Natural killer cell treated with Interleukin-12 subunit alpha and Interleukin-12 subunit beta and Interleukin-15 and Interleukin-18, amount 100 ng/mL, for 72 hours (primary cell): ENCODE data around the gene CYP2R1. TPM values are rescaled to one million over a fixed set of nuclear protein-coding genes. Genes with fewer than 3 reads are reported as not detected.
"Not testable (repeated sequence)": the region's sequence is repeated elsewhere in the genome, so short reads cannot be mapped to it uniquely, and the experiment has no call there.

Source experiments
- ATAC-seq, 2 donors: fragments of 150-1000 bp; cut with Tn5 transposase in 1 of 2; sonication (Bioruptor Pico), chemical (Tn5 transposase) in 1 of 2; 2 replicates each; pipeline ENCODE4 v1.10.0; 2021
- DNase-seq: peaks from one replicate; pipeline ENCODE4 v3.0.0; 2022; ENCODE audit warnings: low spot score
- H3K27ac Mint-ChIP-seq, 2 donors: 1 replicate in 1 of 2; 2 replicates in 1 of 2; pipeline ENCODE4 v1.8.0; 2022; ENCODE audit warnings: mixed read lengths in 2 of 2, mild to moderate bottlenecking in 1 of 2, moderate library complexity in 1 of 2
- H3K27me3 Mint-ChIP-seq, 2 donors: 1 replicate in 1 of 2; 2 replicates in 1 of 2; pipeline ENCODE4 v1.8.0; 2022; ENCODE audit warnings: mixed read lengths in 2 of 2
- H3K36me3 Mint-ChIP-seq: one replicate; pipeline ENCODE4 v1.8.0; 2022; ENCODE audit warnings: mixed read lengths
- H3K4me1 Mint-ChIP-seq, 2 donors: 1 replicate in 1 of 2; 2 replicates in 1 of 2; pipeline ENCODE4 v1.8.0; 2022; ENCODE audit warnings: low read depth in 2 of 2, mixed read lengths in 2 of 2, mild to moderate bottlenecking in 1 of 2
- H3K4me3 Mint-ChIP-seq: one replicate; pipeline ENCODE4 v1.8.0; 2022; ENCODE audit warnings: mixed read lengths
- H3K9me3 Mint-ChIP-seq: 2 replicates; pipeline ENCODE4 v1.8.0; 2022; ENCODE audit warnings: mixed read lengths
- total RNA-seq, 2 donors: library from RNA; stranded (reverse); gene quantifications; one replicate each; pipeline ENCODE4 v1.2.3, GENCODE V29; 2022

The CYP2R1 gene
- total RNA-seq, 2 donors from 2014 or later: 9.1 to 11.1 TPM

GRCh38 chr11:14881576-14882193 lies 10.3 kb downstream of the CYP2R1 start:
- H3K4me3 Mint-ChIP-seq: no peak overlapping the region
- peaks cover 27% of the 10 kb centered on the region for H3K36me3 Mint-ChIP-seq
- no peak for DNase-seq
- no peak for ATAC-seq
- H3K27ac Mint-ChIP-seq: no peak overlapping the region
- H3K4me1 Mint-ChIP-seq: peaks cover 5 to 13% of the 10 kb centered on the region in 2 donors
- H3K27me3 Mint-ChIP-seq: no peaks in the 10 kb centered on the region
- no peaks in the 10 kb centered on the region for H3K9me3 Mint-ChIP-seq

DNA sequence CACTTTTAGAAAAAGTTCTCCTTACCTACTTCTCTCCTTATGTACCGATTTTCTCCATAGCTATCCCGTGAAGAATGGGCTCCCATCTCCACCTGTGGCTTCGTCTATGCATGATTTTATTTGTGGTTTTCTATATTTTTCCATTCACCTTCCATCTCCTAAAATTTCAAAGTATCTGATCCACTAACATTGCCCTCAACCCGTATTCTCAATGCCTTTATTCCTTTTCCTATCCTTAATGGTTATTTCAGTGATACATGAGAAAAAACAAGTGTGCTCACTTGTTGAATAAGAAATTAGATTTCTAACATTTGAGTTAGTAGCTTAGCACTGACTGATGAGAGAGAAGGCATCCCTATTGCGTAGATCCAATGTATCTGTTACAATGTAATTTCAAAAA lies 16.9 kb downstream of the CYP2R1 start:
- Mint-ChIP-seq H3K4me3 (no peak overlapping the region), H3K4me1 (peaks cover 0 to 3% of the 10 kb centered on the region in 2 donors), H3K9me3 (no peaks in the 10 kb centered on the region), H3K27me3 (no peaks in the 10 kb centered on the region), H3K36me3 (peaks cover 20% of the 10 kb centered on the region), H3K27ac (no peak overlapping the region)
- no peak for ATAC-seq
- no peak for DNase-seq

GRCh38 chr11:14873632-14874031 lies 18.4 kb downstream of the CYP2R1 start:
- DNase-seq: no peak
- no peak for ATAC-seq
- no peaks in the 10 kb centered on the region for H3K9me3 Mint-ChIP-seq
- H3K27me3 Mint-ChIP-seq: no peaks in the 10 kb centered on the region
- H3K36me3 Mint-ChIP-seq: peaks cover 24% of the 10 kb centered on the region
- no peak overlapping the region for H3K27ac Mint-ChIP-seq
- H3K4me1 Mint-ChIP-seq: peaks cover 0 to 3% of the 10 kb centered on the region in 2 donors
- H3K4me3 Mint-ChIP-seq: no peak overlapping the region

GRCh38 chr11:14872032-14872431 lies 20.0 kb downstream of the CYP2R1 start:
- Mint-ChIP-seq H3K4me3 (no peak overlapping the region), H3K4me1 (peaks cover 0 to 6% of the 10 kb centered on the region in 2 donors), H3K27ac (peak overlapping the region in 1 of 2 donors; percentile 10), H3K9me3 (no peaks in the 10 kb centered on the region), H3K36me3 (peaks cover 15% of the 10 kb centered on the region), H3K27me3 (no peaks in the 10 kb centered on the region)
- no peak for ATAC-seq
- DNase-seq: no peak

DNA sequence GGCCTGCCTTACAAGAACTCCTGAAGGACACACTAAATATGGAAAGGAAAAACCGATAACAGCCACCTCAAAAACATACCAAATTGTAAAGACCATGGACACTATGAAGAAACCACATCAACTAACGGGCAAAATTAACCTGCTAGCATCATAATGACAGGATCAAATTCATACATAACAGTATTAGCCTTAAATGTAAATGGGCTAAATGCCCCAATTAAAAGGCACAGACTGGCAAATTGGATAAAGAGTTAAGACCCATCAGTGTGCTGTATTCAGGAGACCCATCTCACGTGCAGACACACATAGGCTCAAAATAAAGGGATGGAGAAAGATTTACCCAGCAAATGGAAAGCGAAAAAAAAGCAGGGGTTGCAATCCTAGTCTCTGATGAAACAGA lies 28.3 kb downstream of the CYP2R1 start:
- H3K36me3 Mint-ChIP-seq: peaks cover 28% of the 10 kb centered on the region
- not testable (repeated sequence) for H3K27ac Mint-ChIP-seq, H3K27me3 Mint-ChIP-seq, ATAC-seq, DNase-seq, H3K4me3 Mint-ChIP-seq, H3K9me3 Mint-ChIP-seq, H3K4me1 Mint-ChIP-seq

DNA sequence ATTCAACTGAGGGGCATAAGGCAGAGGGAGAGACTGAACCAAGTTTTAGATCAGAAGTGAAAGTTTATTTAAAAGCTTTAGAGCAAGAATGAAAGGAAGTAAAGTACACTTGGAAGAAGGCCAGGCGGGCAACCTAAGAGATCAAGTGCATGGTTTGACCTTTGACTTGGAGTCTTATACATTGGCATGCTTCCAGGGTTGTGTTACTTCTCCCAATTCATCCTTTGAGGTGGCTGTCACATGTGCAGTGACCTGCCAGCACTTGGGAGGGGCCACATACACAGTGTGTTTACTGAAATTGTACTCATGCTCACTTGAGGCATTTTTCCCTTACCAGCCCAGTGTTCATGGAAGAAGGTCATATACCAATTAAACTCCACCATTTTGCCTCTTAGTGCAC lies 30.4 kb downstream of the CYP2R1 start:
- DNase-seq: no peak
- Mint-ChIP-seq H3K27ac (no peak overlapping the region), H3K9me3 (peaks cover 9% of the 10 kb centered on the region), H3K4me3 (no peak overlapping the region), H3K36me3 (peaks cover 28% of the 10 kb centered on the region), H3K4me1 (no peaks in the 10 kb centered on the region), H3K27me3 (no peaks in the 10 kb centered on the region)
- ATAC-seq: no peak

- peaks cover 28% of the 10 kb centered on the region for H3K36me3 Mint-ChIP-seq
- no peak overlapping the region for H3K4me3 Mint-ChIP-seq
- peaks cover 9% of the 10 kb centered on the region for H3K9me3 Mint-ChIP-seq
These were observed 31.5 kb downstream of the CYP2R1 start for GRCh38 chr11:14860511-14860910.

GRCh38 chr11:14858404-14858803 lies 33.6 kb downstream of the CYP2R1 start:
- Mint-ChIP-seq H3K27me3 (peaks cover 0 to 3% of the 10 kb centered on the region in 2 donors), H3K9me3 (peaks cover 5% of the 10 kb centered on the region), H3K4me3 (no peak overlapping the region), H3K4me1 (no peaks in the 10 kb centered on the region), H3K36me3 (peaks cover 16% of the 10 kb centered on the region), H3K27ac (no peak overlapping the region)
- ATAC-seq (no peak), DNase-seq (no peak)

More at GRCh38 chr11:14860511-14860910, 31.5 kb downstream of the CYP2R1 start:
- H3K4me1 Mint-ChIP-seq: no peaks in the 10 kb centered on the region
- H3K27me3 Mint-ChIP-seq: peaks cover 0 to 1% of the 10 kb centered on the region in 2 donors
- DNase-seq: no peak
- no peak for ATAC-seq
- H3K27ac Mint-ChIP-seq: no peak overlapping the region

DNA sequence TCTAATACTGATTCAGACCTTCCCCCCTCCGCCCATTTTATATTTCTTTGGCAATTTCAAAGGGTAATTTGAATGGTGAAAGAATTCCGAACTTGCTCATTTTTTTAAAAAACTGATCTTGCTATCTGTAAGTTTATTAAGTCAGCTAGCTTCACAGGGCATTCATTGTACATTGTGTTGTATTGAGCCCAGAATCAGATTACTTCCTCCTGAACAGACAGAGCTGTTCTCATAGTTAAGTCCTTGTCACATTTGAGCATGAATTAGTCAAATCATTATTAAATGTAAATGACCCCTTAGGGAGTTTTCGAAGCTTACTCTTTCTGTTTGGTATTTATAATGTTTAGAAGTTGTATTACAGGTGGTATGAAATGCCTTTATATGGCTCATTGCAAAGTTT lies 34.4 kb downstream of the CYP2R1 start:
- Mint-ChIP-seq H3K27me3 (peaks cover 0 to 3% of the 10 kb centered on the region in 2 donors), H3K9me3 (no peaks in the 10 kb centered on the region), H3K27ac (no peak overlapping the region), H3K36me3 (peaks cover 9% of the 10 kb centered on the region), H3K4me3 (no peak overlapping the region), H3K4me1 (no peaks in the 10 kb centered on the region)
- no peak for ATAC-seq
- no peak for DNase-seq

DNA sequence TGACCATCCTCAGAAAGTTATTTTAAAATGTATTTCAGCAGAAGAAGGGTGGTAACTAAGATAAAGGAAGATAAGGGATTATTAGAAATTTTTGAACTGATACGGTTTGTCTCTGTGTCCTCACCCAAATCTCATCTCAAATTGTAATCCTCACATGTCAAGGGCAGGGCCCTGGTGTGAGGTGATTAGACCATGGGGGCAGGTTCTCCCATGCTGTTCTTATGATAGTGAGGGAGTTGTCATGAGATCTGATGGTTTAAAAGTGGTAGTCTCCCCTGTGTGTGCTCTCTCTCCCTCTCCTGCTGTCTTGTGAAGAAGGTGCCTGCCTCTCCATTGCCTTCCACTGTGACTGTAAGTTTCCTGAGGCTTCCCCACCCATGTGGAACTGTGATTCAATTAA lies 36.1 kb downstream of the CYP2R1 start:
- peaks cover 5 to 6% of the 10 kb centered on the region in 2 donors for H3K4me1 Mint-ChIP-seq
- no peaks in the 10 kb centered on the region for H3K9me3 Mint-ChIP-seq
- ATAC-seq: no peak
- H3K36me3 Mint-ChIP-seq: peaks cover 4% of the 10 kb centered on the region
- no peak for DNase-seq
- no peak overlapping the region for H3K4me3 Mint-ChIP-seq
- peaks cover 0 to 3% of the 10 kb centered on the region in 2 donors for H3K27me3 Mint-ChIP-seq
- no peak overlapping the region for H3K27ac Mint-ChIP-seq

- H3K36me3 Mint-ChIP-seq: peaks cover 4% of the 10 kb centered on the region
- no peak overlapping the region for H3K4me3 Mint-ChIP-seq
- no peak overlapping the region for H3K27ac Mint-ChIP-seq
- H3K4me1 Mint-ChIP-seq: peaks cover 6% of the 10 kb centered on the region in 2 donors
- peaks cover 0 to 3% of the 10 kb centered on the region in 2 donors for H3K27me3 Mint-ChIP-seq
- no peaks in the 10 kb centered on the region for H3K9me3 Mint-ChIP-seq
- DNase-seq (no peak), ATAC-seq (no peak)
These were observed 38.0 kb downstream of the CYP2R1 start for GRCh38 chr11:14854057-14854456.

DNA sequence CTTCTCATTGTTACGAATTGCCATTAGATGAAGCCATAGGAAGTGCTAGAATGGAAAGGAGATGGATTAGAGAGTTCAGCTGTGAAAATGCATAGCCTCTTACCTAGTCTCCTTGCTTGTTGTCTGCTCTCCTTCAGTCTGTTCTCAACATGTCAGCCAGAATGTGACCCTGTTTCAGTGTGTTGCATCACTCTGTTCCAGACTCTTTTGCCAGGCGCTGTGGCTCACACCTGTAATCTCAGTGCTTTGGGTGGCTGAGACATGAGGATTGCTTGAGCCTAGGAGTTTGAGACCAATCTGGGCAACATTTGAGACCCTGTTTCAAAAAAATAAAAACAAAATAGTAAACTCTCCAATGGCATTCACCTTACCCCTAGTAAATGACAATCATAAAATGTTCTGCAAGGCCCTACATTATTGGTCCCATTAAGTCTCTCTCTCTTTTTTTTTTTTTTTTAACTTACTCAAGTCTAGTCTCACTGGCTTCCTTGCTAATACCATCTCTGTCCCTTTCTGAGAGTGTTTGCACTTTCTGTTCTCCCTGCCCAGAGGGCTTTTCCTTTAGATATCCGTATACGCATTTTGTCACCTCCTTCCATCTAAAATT lies 39.4 kb downstream of the CYP2R1 start:
- Mint-ChIP-seq H3K27me3 (peaks cover 0 to 3% of the 10 kb centered on the region in 2 donors), H3K4me1 (peaks cover 6% of the 10 kb centered on the region in 2 donors), H3K36me3 (peaks cover 4% of the 10 kb centered on the region), H3K4me3 (no peak overlapping the region), H3K9me3 (no peaks in the 10 kb centered on the region), H3K27ac (no peak overlapping the region)
- DNase-seq (no peak), ATAC-seq (no peak)

- no peaks in the 10 kb centered on the region for H3K27me3 Mint-ChIP-seq
- DNase-seq: no peak
- H3K27ac Mint-ChIP-seq: no peak overlapping the region
- no peaks in the 10 kb centered on the region for H3K9me3 Mint-ChIP-seq
- peaks cover 14% of the 10 kb centered on the region for H3K36me3 Mint-ChIP-seq
- no peak for ATAC-seq
- no peak overlapping the region for H3K4me3 Mint-ChIP-seq
- H3K4me1 Mint-ChIP-seq: no peaks in the 10 kb centered on the region
These were observed 50.0 kb downstream of the CYP2R1 start for GRCh38 chr11:14842002-14842401.

GRCh38 chr11:14835496-14836492 lies 56.2 kb downstream of the CYP2R1 start:
- H3K27me3 Mint-ChIP-seq: no peaks in the 10 kb centered on the region
- no peak overlapping the region for H3K27ac Mint-ChIP-seq
- no peak for ATAC-seq
- no peaks in the 10 kb centered on the region for H3K9me3 Mint-ChIP-seq
- H3K4me1 Mint-ChIP-seq: peaks cover 0 to 3% of the 10 kb centered on the region in 2 donors
- H3K4me3 Mint-ChIP-seq: no peak overlapping the region
- no peak for DNase-seq
- peaks cover 12% of the 10 kb centered on the region for H3K36me3 Mint-ChIP-seq
